Measurements from ENCODE around the gene ENC1.

Gene ENC1

GRCh38 chr5:74622122-74622521, 18.4 kb downstream of the ENC1 start:
- no peak for DNase-seq
- Histone ChIP-seq H3K4me3 (no peak overlapping the region), H3K9me3 (no peaks in the 10 kb centered on the region), H3K27me3 (peaks cover 0 to 6% of the 10 kb centered on the region in 2 donors), H3K36me3 (no peaks in the 10 kb centered on the region), H3K4me1 (no peaks in the 10 kb centered on the region), H3K27ac (no peak overlapping the region)
- intact Hi-C loops (cut with DNase I; ENCODE audit: low total_unique reads): no loop called here
- TF ChIP-seq CTCF (IDR thresholded peaks at IDR 0.05): no peak

GRCh38 chr5:74621492-74621891, 19.0 kb downstream of the ENC1 start:
- H3K4me3 ChIP-seq: no peak overlapping the region
- no peak for TF ChIP-seq CTCF (IDR thresholded peaks at IDR 0.05)
- H3K9me3 ChIP-seq: no peaks in the 10 kb centered on the region
- intact Hi-C loops (cut with DNase I; ENCODE audit: low total_unique reads): no loop called here
- peaks cover 0 to 6% of the 10 kb centered on the region in 2 donors for H3K27me3 ChIP-seq
- no peak for DNase-seq
- H3K4me1 ChIP-seq: no peaks in the 10 kb centered on the region
- H3K36me3 ChIP-seq: no peaks in the 10 kb centered on the region
- no peak overlapping the region for H3K27ac ChIP-seq

GRCh38 chr5:74619308-74619707, 21.2 kb downstream of the ENC1 start:
- H3K27ac ChIP-seq: no peak overlapping the region
- H3K36me3 ChIP-seq: no peaks in the 10 kb centered on the region
- no peak overlapping the region for H3K4me3 ChIP-seq
- DNase-seq: no peak
- no peaks in the 10 kb centered on the region for H3K4me1 ChIP-seq
- intact Hi-C loops (cut with DNase I; ENCODE audit: low total_unique reads): no loop called here
- no peaks in the 10 kb centered on the region for H3K9me3 ChIP-seq
- H3K27me3 ChIP-seq: peaks cover 0 to 6% of the 10 kb centered on the region in 2 donors
- no peak for TF ChIP-seq CTCF (IDR thresholded peaks at IDR 0.05)

- H3K27ac ChIP-seq: no peak overlapping the region
- H3K27me3 ChIP-seq: peaks cover 0 to 6% of the 10 kb centered on the region in 2 donors
- H3K9me3 ChIP-seq: no peaks in the 10 kb centered on the region
- H3K36me3 ChIP-seq: no peaks in the 10 kb centered on the region
- TF ChIP-seq CTCF (IDR thresholded peaks at IDR 0.05): no peak
- H3K4me1 ChIP-seq: no peaks in the 10 kb centered on the region
- DNase-seq: no peak
- no peak overlapping the region for H3K4me3 ChIP-seq
- intact Hi-C loops (cut with DNase I; ENCODE audit: low total_unique reads): no loop called here
These were observed 22.4 kb downstream of the ENC1 start for GRCh38 chr5:74618106-74618505.

GRCh38 chr5:74617202-74617601, 23.3 kb downstream of the ENC1 start:
- Histone ChIP-seq H3K4me1 (no peaks in the 10 kb centered on the region), H3K27me3 (peaks cover 0 to 6% of the 10 kb centered on the region in 2 donors), H3K36me3 (no peaks in the 10 kb centered on the region), H3K27ac (no peak overlapping the region), H3K9me3 (no peaks in the 10 kb centered on the region), H3K4me3 (no peak overlapping the region)
- intact Hi-C loops (cut with DNase I; ENCODE audit: low total_unique reads): no loop called here
- no peak for TF ChIP-seq CTCF (IDR thresholded peaks at IDR 0.05)
- no peak for DNase-seq
